NCI-H82 treated with DMSO at 0.1 percent for 48 hours (cell line): ENCODE measurements around the gene DDX56.

ENCODE experiments used
- DNase-seq: peaks from one replicate; lab custom pipeline; 2025; ENCODE audit not compliant: unreplicated experiment; lab: John Stamatoyannopoulos, UW

DDX56 gene, protein sequence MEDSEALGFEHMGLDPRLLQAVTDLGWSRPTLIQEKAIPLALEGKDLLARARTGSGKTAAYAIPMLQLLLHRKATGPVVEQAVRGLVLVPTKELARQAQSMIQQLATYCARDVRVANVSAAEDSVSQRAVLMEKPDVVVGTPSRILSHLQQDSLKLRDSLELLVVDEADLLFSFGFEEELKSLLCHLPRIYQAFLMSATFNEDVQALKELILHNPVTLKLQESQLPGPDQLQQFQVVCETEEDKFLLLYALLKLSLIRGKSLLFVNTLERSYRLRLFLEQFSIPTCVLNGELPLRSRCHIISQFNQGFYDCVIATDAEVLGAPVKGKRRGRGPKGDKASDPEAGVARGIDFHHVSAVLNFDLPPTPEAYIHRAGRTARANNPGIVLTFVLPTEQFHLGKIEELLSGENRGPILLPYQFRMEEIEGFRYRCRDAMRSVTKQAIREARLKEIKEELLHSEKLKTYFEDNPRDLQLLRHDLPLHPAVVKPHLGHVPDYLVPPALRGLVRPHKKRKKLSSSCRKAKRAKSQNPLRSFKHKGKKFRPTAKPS

DNA sequence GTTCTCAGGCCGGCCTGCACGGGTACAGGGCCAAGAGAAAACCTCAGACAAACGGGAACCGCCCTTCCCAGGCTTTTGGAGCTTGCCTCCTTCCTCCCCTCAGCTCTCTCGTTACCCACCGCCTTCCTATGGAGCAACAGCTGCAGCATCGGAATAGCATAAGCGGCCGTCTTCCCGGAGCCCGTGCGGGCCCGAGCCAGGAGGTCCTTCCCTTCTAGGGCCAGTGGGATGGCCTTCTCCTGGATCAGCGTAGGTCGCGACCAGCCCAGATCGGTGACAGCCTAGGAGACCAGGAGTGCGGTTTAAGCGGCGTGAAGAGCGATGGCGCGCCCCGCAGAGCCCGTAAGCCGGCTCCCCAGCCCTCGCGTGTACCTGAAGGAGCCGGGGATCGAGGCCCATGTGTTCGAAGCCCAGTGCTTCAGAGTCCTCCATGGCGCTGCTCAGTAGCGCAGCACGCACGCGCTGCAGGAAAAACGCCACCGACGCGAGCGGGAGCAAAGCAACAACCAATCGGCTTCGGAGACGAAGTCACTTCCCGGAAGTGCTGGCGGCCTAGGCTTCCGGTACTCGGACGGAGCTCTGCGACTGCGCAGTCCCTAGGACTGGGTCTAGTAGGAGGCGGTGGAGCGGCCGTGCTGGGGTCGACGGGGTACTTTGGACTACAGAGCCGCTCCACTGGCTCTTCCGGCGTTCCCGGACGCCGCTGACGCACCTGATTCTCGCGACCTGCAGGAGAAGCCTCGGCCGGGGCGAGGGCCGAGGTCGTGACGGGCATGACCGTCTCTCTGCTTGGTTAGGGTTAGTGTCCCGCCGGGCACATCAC is at the start of gene DDX56:
Gene DDX56, minus strand, starts transcription at position 445 of the 823 bp plus-strand sequence. Its CDS starts 13 bp downstream, at position 432.
- peak; percentile 82 for DNase-seq

DNA sequence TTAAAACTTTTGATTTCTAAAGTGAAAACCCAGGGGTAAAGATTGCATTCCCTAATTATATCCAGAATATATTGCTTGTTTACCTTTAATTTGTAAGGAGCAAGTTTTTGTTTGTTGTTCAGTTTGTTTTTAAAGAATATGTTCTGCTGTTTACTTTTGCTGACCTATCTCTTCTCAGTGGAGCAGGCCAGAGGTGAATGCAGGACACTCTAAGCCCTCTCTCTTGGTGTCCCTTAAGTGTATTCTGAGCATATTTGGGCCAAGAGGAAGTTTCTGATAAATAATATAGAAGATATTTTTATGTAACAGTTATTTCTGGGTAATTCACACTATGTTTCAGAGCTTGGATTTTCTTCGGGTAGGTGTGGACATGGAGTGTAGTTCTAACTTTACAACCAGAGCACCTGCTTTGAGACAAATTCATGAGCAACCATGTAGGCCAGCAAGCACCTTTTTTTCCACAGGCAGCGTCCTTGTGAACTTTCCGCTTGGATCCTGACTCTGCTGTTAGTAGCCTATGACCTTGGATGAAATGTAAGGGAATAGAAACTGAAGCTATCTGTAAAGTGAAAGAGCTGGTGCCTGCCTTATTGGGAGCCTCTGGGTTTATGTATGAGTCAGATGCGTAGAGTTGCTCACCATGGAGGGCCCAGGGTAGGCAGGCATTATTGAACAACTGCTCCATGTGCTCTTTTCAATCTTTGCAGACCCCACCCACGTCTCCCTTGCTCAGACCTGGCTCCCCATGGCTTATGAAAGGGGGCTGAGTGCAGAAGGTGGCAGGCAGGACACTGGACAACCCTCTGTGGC is 48.8 kb upstream of the DDX56 start:
- DNase-seq: no peak

DNA sequence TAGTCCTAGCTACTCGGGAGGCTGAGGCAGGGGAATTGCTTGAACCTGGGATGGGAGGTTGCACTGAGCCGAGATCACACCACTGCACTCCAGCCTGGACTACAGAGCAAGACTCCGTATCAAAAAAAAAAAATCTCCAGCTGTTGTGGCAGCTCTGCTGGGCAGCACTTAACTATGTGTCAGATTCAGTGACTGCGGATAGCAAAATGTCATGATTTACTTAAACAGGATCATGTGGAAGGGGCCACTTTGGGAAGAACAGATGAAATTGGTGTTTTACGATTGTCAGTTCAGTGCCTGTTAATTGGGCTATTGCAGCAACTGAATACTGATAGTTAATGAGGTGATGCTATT is 48.0 kb upstream of the DDX56 start:
- DNase-seq: no peak

DNA sequence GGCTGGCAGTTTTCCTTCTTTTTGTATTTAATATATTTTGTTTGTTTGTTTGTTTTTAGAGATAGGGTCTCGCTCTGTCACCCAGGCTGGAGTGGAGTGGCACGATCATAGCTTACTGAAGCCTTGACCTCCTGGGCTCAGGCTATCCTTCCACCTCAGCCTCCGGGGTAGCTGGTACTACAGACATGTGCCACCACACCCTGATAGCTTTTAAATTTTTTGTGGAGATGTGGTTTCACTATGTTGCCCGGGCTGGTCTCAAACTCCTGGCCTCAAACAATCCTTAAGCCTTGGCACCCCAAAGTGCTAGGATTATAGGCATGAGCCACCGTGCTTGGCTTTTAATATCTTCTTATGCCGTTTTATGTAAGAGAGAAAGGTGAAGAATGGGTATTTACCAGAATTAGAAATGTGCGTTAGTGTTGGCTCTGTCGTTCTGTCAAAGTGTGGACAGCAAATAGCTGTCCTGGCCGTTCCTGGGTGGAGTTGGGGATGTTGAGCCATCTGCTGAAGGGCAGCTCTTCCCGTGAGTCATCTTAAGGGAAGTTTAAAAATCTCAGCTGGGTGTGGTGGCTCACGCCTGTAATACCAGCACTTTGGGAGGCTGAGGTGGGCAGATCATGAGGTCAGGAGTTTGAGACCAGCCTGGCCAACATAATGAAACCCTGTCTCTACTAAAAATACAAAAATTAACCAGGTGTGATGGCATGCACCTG is 47.5 kb upstream of the DDX56 start:
- DNase-seq: no peak

DNA sequence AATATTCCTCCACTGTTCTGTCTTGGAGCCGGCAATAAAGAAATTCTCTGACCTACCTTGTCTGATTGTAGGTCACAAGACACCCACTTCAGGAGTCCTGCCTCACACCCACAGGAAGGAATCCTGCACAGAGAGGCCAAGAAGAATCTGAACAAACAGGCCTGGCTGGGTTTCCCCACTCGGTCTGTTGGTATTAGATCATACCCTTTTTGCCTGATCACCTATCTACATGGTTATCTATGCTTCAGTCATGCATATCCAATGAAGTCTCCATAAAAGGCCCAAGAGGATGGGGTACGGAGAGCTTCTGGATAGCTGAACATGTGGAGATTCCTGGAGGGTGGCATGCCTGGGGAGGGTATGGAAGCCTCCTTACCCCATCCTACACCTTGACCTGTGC is 45.0 kb upstream of the DDX56 start:
- DNase-seq: no peak

DNA sequence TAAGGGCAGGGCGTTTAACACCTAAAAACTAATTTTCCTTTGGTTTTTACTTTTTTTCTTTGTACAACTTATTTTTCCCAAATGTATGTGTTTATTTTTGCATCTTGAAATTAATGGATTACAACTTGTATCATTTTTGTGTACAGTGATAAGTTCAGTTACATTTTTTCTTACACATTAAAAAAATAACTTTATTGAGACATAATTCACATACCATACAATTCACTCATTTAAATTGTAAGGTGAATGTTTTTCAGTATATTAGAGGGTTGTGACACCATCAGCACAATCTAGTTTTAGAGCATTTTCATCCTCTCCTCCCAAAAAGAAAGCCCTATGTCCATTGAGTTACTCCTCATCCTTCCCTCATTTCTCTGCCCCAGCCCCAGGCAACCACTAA is 44.3 kb upstream of the DDX56 start:
- DNase-seq: no peak

DNA sequence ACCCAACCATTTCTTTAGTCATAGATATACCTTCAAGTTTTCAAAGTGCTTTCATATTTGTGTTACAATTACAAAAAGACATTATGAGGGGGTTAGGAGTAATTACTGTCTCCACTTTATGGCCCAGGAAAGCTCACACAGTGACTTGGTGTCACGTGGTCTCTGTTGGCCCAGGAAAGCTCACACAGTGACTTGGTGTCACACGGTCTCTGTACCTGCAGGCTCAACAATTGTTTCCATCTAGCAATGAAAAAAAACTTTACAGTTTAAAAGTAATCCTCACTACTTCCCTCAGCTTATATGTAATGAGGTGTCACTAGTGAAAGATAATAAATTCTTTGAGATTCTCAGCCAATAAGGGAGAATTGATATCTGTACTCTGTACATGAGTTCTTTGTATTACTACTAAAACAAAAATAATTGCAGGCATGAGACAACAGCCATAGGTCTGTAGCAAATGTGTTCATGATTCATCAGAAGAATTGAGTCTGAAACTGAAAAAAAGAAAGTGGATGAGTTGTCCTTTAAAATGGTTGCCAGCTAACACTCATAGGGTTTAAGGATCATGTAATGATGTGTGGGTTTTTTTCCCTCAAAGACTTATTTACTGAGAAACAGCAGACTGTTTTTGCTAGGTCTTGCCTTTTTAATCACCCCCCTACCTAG is 43.6 kb upstream of the DDX56 start:
- no peak for DNase-seq

DNA sequence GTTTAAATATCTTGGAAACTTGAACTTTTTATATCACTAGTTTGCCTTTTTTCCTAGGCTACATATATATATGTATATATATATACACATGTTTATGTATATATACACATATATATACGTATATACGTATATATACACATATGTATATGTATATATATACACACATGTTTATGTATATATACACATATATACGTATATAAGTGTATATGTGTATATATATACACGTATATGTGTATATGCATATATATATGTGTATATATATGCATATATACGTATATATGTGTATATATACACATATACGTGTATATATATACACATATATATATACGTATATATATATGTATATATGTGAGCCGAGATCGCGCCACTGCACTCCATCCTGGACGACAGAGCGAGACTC is 42.8 kb upstream of the DDX56 start:
- DNase-seq: no peak

DNA sequence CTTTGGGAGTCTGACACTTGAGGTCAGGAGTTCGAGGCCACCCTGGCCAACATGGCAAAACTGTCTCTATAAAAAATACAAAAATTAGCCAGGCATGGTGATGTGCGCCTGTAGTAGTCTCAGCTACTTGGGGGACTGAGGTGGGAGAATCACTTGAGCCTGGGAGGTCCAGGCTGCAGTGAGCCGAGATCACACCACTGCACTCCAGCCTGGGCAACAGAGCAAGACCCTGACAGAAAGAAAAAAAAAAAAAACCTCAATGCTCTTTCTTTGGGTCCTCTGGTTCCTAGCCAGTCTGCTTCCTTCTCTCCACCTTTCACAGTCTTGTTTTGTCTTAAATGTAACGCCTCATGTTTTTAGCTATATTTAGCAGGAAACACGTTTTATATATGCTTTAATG is 42.1 kb upstream of the DDX56 start:
- DNase-seq: no peak

DNA sequence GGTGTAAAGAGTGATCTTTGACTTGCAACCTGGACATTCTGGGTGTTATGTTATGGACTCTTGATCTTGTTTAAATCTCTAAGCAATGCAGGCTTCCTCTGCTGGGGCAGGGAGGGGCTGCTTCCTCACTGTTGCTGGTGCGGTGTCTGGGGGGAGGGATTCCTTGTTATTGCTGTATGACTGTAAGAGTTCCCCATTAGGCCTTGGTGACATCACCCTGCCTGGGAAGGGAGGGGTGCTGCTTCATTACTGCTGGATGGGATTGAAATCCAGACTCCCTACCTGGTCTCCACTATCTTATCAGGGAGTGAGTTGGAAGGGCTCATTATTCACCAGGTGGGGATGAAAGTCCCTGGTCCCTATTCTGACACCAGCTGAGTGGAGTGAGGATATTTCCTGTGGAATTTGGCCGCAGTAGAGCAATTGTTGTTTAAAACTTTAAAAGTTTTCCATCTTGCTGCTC is 41.5 kb upstream of the DDX56 start:
- no peak for DNase-seq

DNA sequence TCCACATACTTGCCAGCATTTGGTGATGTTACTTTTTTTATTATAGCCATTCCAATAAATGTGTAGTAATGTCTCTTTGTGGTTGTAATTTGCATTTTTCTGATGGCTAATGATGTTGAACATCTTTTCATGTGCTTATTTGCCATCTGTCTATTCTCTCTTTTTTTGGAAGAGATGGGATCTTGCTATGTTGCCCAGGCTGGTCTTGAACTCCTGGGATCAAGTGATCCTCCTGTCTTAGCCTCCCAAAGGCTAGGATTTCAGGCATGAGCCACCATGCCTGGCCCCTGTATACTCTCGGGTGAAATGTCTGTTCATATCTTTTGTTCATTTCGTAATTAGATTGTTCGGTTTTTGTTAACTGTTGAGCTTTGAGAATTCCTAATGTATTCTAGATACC is 36.1 kb upstream of the DDX56 start:
- DNase-seq: no peak

DNA sequence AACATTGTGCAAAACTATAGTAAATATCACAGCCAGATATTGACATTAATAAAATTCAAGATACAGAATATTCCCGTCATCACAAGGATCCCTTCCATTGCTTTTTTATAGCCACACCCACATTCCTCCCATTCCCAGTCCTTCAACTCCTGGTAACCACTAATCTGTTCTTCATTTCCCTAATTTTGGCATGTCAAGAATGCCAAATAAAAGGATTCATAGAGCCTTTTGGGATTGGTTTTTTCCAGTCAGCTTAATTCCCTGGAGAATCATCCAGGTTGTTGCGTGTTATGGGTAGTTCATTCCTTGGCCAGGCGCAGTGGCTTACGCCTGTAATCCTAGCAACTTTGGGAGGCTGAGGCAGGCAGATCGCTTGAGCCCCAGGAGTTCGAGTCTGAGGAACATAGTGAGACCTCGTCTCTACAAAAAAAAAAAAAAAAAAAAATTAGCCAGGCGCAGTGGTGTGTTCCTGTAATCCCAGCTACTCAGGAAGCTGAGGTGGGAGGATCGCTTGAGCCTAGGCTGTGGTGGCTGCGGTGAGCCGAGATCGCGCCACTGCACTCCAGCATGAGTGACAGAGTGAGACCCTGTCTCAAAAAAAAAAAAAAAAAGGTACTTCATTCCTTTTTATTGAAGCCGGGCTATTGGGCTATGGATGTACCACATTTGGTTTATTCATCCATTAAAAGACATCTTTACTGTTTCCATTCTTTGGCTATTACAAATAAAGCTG is 35.4 kb upstream of the DDX56 start:
- no peak for DNase-seq

DNA sequence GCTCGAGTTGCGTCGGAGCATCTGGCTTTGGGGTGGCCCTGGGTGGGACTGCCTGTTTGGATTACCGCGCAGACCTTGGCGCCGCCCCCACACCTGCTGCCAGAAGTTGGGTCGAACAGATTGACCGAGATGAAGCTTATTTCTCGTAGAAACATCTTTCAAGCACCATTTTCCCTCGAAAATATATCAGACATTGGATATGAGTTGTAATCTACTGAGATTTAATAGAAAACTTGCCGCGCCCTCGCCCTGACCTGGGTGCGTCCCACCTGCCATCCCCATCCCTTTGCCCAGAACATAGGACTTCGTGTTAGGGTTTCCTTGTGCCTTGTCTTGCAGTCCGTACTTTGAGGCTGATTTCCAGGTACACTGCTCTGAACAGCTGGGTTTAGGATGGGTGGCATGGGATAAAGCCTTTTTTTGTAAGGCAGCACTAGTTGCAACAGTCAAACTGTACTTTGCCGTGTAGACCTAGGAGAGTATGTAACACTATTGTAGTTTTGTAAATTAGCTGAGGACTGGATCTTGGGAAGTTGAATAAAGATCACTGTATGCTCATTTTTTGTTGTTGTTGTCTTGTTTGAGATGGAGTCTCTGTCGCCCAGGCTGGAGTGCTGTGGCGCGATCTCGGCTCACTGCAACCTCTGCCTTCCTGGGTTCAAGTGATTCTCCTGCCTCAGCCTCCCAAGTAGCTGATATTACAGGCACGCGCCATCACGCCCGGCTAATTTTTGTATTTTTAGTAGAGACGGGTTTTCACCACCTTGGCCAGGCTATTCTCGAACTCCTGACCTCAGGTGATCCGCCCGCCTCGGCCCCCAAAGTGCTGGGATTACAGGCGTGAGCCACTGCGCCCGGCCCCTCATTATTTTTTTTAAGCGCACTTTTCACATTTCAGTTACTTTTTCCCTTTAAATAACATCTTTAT is 33.7 kb upstream of the DDX56 start:
- no peak for DNase-seq

DNA sequence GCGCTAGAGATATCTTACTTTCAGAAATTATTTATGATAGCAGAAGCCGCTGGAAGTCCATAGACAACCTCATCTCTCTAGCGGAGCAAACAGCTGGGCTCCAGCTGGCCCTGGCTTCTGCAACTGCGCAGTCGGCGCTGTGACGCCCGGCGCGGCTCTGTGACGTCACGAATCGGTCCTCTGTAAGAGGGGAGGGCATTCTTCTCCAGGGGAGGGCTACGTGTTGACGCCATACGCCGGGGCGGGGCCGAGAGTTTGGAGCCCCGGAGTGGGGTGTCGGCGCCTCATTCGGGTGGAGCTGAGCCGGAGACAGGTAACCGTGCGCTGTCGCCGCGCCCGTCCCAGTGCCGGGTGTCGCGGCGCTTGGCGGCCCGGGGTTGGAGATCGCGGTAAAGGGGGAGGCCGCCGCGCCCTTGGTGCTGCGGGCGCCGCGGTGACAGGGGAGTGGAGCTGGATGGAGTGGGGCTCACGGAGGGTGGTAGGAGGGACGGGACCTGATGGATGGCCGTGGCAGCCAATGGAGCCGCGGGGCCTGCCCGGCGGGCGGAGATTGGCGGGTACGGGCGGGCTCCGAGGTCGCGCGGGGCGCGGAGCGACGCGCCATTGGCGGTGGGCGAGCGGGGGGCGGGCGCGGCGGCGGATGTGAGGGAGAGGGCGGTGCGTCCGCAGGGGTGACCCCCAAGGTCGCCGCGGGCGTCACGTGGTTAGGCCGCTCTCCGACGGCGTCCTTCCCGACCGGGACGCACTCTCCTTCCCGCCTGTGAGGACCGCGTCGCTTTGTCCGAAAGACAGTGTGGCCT is 32.8 kb upstream of the DDX56 start, which contains the start of gene OGDH:
Gene OGDH, plus strand, starts transcription at position 287 of the 800 bp plus-strand sequence. CDS start 17,717 bp downstream, outside the sequence.
- peak; percentile 90 for DNase-seq

DNA sequence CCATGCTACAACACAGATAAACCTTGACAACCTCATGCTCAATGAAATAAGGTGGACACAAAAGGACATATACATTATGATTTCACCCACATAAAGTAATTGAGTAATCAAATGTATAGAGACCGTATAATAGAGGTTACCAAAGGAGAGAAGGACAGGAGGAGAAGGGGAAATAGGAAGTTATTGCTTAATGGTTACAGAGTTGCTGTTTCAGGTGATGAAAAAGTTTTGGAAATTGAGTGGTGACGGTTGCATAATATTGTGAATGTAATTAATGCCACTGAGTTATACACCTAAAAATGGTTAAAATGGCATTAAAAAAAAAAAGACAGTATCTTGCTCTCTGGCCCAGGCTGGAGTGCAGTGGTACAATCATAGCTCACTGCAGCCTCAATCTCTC is 31.2 kb upstream of the DDX56 start:
- DNase-seq: no peak

DNA sequence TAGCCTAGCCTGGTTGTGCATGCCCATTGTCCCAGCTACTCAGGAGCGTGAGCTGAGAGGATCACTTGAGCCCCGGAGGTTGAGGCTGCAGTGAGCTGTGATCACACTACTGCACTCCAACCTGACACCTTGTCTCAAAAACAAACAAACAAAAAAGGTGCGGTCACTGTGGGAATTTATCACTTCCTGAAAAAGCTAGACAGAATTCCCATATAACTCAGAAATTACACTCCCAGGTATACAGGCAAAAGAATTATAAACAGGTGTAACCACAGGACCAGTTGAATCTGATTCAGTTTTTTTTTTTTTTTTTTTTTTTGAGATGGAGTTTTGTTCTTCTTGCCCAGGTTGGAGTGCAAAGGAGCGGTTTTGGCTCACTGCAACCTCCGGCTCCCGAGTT is 29.5 kb upstream of the DDX56 start:
- DNase-seq: no peak

DNA sequence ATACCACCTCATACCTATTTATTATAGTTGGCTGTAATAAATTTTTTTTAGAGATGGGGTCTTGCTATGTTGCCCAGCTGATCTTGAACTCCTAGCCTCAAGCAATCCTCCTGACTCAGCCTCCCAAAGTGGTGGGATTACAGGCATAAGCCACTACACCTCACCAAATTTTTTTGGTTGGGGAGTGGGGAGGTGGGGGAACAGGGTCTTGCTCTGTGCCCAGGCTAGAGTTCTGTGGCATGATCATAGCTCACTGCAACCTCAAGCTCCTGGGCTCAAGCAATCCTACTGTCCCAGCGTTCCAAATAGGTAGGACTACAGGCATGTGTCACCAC is 28.8 kb upstream of the DDX56 start:
- DNase-seq: no peak
